Prostate gland (tissue), 2 donors: Measurements from ENCODE around the gene SEMA5A.

Experiments
- CTCF ChIP-seq, 4 experiments: fragments of 200-600 bp in 2 of 4; fragments of 450-650 bp in 2 of 4; sonication (generic) in 2 of 4; IDR thresholded peaks; 1 replicate in 3 of 4; 2 replicates in 1 of 4; pipeline ENCODE4 v1.5.1; 2016 to 2019; ENCODE audit warnings: antibody characterized with exemption in 4 of 4, mild to moderate bottlenecking in 2 of 4, moderate library complexity in 2 of 4
- POLR2A ChIP-seq: fragments of 450-650 bp; IDR thresholded peaks from one replicate; pipeline ENCODE4 v1.6.1; 2016; ENCODE audit warnings: antibody characterized with exemption, mild to moderate bottlenecking
- POLR2AphosphoS5 ChIP-seq: sonication (generic); formaldehyde crosslinking; IDR thresholded peaks from one replicate; pipeline ENCODE4 v1.6.1; 2017; ENCODE audit warnings: antibody characterized with exemption

- TF ChIP-seq CTCF (IDR thresholded peaks at IDR 0.05) (no peak), POLR2AphosphoS5 (no peak), POLR2A (no peak)
Observed at GRCh38 chr5:9020996-9021395, 524.9 kb downstream of the SEMA5A start.
